Kidney (tissue), 14 donors: Measurements from ENCODE around the gene KIRREL3. TPM values are rescaled to one million over a fixed set of nuclear protein-coding genes. Genes with fewer than 3 reads are reported as not detected.

Source experiments
- DNase-seq, 5 donors: peaks; one replicate each; pipeline ENCODE4 v3.0.0-alpha.2; 2013 to 2020
- FAIRE-seq: peaks from 2 replicates; lab custom pipeline; 2012; peaks lifted over from hg19 to GRCh38; lab: Jason Lieb, UNC
- H3K27ac ChIP-seq, 2 donors: one replicate each; pipeline ENCODE4 v1.7.0; 2013; ENCODE audit warnings: low read depth in 2 of 2, low read length in 2 of 2, inconsistent platforms in 1 of 2
- H3K27me3 ChIP-seq: one replicate; pipeline ENCODE4 v1.7.1; 2013; ENCODE audit warnings: low read length, inconsistent platforms; ENCODE audit not compliant: control insufficient read depth, insufficient read depth
- H3K36me3 ChIP-seq, 3 donors: one replicate each; pipeline versions ENCODE4 v1.7.0 to v1.7.1; 2013; ENCODE audit warnings: low read length in 3 of 3, control low read depth in 1 of 3, inconsistent platforms in 1 of 3; ENCODE audit not compliant: insufficient read depth in 3 of 3, control insufficient read depth in 2 of 3
- H3K4me1 ChIP-seq, 3 donors: one replicate each; pipeline versions ENCODE4 v1.7.0 to v1.7.1; 2013; ENCODE audit warnings: low read length in 3 of 3, inconsistent platforms in 1 of 3, low read depth in 1 of 3; ENCODE audit not compliant: control insufficient read depth in 2 of 3, insufficient read depth in 2 of 3
- H3K4me3 ChIP-seq, 3 donors: one replicate each; pipeline versions ENCODE4 v1.7.0 to v1.8.1; 2013; ENCODE audit warnings: low read length in 3 of 3, control low read depth in 1 of 3, inconsistent platforms in 1 of 3
- H3K9ac ChIP-seq, 3 donors: one replicate each; pipeline versions ENCODE4 v1.7.0 to v1.7.1; 2013; ENCODE audit warnings: low read length in 3 of 3, control low read depth in 1 of 3, inconsistent platforms in 1 of 3
- H3K9me3 ChIP-seq, 3 donors: one replicate each; pipeline versions ENCODE4 v1.7.0 to v1.7.1; 2013; ENCODE audit warnings: low read length in 3 of 3, control low read depth in 1 of 3, inconsistent platforms in 1 of 3; ENCODE audit not compliant: control insufficient read depth in 2 of 3, insufficient read depth in 1 of 3
- intact Hi-C: fragments of 100-400 bp; cut with DNase I; formaldehyde crosslinking; loops from one replicate; pipeline ENCODE4 v1.11.1; 2022
- polyA plus RNA-seq: library from polyadenylated mRNA; stranded (reverse); fragments of 350-450 nt; fragmentation: Illumina TruSeq; extraction: RNeasy Lipid Tissue Mini Kit (QIAGEN cat#74804); gene quantifications from one replicate; pipeline ENCODE4 v1.2.3, GENCODE V29; 2014; ENCODE audit warnings: low read depth, low replicate concordance; ENCODE audit not compliant: insufficient read depth
- total RNA-seq: library from RNA; stranded (reverse); fragmentation: NEBNext Ultra II Directional; extraction: Animal tissue kit (Norgen Biotek cat#: 25700); gene quantifications from one replicate; pipeline ENCODE4 v1.2.1, GENCODE V29; 2021
- TF ChIP-seq, protein P1 (sequence below): IDR thresholded peaks from 3 replicates; pipeline ENCODE4 v1.5.1; 2012; ENCODE audit warnings: mild to moderate bottlenecking, moderate library complexity, borderline replicate concordance; ENCODE audit not compliant: insufficient read depth; ENCODE audit errors: extremely low read depth
- donor health status: control.
- donor health status: control.
- donor health status: control.
- donor health status: control.
- donor health status: control.
- donor health status: DM: yes; HTN: yes; CAD: no.
- donor health status: Normal renal cell carcinoma (clear cell type).

The KIRREL3 gene
- total and polyA plus RNA-seq, 2 donors from 2014 or later = 0.19 to 0.22 TPM

DNA sequence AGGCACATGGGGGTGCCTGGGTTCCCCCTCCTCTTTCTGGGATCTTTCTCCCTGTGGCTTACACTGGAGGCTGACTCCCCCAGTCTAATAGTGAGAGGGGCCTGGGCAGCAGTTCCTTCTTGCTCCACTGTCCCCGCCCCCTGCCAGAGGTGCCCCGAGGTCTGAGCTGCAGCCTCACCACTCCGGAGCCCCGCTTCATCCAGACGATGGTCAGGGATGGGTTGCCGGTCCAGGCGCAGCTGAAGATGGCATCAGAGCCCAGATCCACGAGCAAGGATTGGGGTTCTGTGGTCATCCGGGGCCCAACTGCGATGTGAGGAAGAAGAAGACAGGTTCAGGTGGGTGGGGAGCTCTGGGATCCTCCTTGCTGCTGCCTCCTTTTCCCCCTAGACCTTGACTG, 554.0 kb downstream of the KIRREL3 start:
- no peaks in the 10 kb centered on the region for H3K4me1 ChIP-seq
- intact Hi-C loops = loop anchor here (10.0 kb wide), 3 partner anchors 58 to 898 kb away; no protein-coding TSS in a partner anchor
- DNase-seq (no peak), FAIRE-seq (no peak)
- no peak overlapping the region for H3K27ac ChIP-seq
- peaks cover 0 to 15% (median 0%) of the 10 kb centered on the region in 3 donors for H3K9me3 ChIP-seq
- peaks cover 6% of the 10 kb centered on the region for H3K27me3 ChIP-seq
- peaks cover 0 to 8% (median 0%) of the 10 kb centered on the region in 3 donors for H3K36me3 ChIP-seq
- no peak overlapping the region for H3K9ac ChIP-seq
- TF ChIP-seq, protein P1, sequence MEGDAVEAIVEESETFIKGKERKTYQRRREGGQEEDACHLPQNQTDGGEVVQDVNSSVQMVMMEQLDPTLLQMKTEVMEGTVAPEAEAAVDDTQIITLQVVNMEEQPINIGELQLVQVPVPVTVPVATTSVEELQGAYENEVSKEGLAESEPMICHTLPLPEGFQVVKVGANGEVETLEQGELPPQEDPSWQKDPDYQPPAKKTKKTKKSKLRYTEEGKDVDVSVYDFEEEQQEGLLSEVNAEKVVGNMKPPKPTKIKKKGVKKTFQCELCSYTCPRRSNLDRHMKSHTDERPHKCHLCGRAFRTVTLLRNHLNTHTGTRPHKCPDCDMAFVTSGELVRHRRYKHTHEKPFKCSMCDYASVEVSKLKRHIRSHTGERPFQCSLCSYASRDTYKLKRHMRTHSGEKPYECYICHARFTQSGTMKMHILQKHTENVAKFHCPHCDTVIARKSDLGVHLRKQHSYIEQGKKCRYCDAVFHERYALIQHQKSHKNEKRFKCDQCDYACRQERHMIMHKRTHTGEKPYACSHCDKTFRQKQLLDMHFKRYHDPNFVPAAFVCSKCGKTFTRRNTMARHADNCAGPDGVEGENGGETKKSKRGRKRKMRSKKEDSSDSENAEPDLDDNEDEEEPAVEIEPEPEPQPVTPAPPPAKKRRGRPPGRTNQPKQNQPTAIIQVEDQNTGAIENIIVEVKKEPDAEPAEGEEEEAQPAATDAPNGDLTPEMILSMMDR = no peak
- H3K4me3 ChIP-seq = no peak overlapping the region

DNA sequence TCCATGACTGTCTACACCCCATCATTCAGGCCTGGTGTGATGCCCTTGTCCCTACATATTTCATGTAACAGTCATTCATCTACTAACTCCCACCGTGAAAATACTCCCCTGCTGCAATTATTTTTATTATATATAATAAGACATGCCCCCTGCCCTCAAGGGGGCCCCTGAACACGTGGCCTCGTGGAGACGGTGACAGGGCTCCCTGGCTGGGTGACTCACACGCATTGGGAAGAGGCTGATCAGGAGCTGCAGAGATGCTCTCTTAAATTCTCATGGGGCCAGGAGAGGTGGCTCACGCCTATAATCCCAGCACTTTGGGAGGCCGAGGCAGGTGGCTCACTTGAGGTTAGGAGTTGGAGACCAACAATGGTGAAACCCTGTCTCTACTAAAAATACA, 556.5 kb downstream of the KIRREL3 start:
- H3K4me1 ChIP-seq = peaks cover 0 to 3% (median 0%) of the 10 kb centered on the region in 3 donors
- TF ChIP-seq, protein P1 = no peak
- H3K9ac ChIP-seq = no peak overlapping the region
- H3K27ac ChIP-seq = no peak overlapping the region
- H3K9me3 ChIP-seq = no peaks in the 10 kb centered on the region
- no peak overlapping the region for H3K4me3 ChIP-seq
- H3K27me3 ChIP-seq = no peaks in the 10 kb centered on the region
- intact Hi-C loops = loop anchor here (10.0 kb wide), 3 partner anchors 61 to 901 kb away; no protein-coding TSS in a partner anchor
- H3K36me3 ChIP-seq = no peaks in the 10 kb centered on the region
- DNase-seq (no peak), FAIRE-seq (no peak)

DNA sequence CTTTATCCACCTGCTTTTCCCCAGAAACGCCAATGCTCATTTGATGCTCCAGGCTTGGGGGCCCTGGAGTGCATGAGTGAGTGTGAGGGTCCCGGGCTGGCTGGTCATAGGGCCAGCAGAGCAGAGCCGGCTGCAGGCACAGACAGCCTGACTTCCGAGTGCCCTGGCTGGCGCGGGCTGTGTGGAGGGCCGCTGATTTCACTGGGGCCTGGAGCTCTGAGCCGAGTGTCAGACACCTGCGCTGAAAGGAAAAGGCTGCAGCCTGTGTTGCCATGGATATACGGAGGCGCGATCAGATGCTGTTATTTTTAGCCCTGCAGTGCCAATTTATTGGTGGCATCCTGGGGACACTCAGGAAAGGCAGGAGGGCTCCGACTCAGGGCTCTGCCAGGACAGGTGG, 557.5 kb downstream of the KIRREL3 start:
- H3K9ac ChIP-seq = no peak overlapping the region
- H3K27ac ChIP-seq = no peak overlapping the region
- FAIRE-seq (no peak), DNase-seq (peak in 3 of 5 donors; percentile 48 to 59 (median 49))
- no peaks in the 10 kb centered on the region for H3K9me3 ChIP-seq
- no peaks in the 10 kb centered on the region for H3K27me3 ChIP-seq
- H3K36me3 ChIP-seq = no peaks in the 10 kb centered on the region
- H3K4me1 ChIP-seq = peaks cover 0 to 3% (median 0%) of the 10 kb centered on the region in 3 donors
- no peak overlapping the region for H3K4me3 ChIP-seq
- TF ChIP-seq, protein P1 = no peak
- intact Hi-C loops = loop anchor here (10.0 kb wide), 3 partner anchors 62 to 902 kb away; no protein-coding TSS in a partner anchor
